HL-60 (cell line): Measurements from ENCODE around the gene RILPL1.

Experiments
- CTCF ChIP-seq: IDR thresholded peaks from one replicate; pipeline ENCODE4 v1.5.1; 2011; ENCODE audit warnings: low read length, control low read depth, inconsistent platforms; ENCODE audit not compliant: insufficient read depth
- GABPA ChIP-seq: IDR thresholded peaks from 2 replicates; pipeline ENCODE4 v1.6.1; 2012; ENCODE audit warnings: low read depth
- POLR2AphosphoS5 ChIP-seq: IDR thresholded peaks from 2 replicates; pipeline ENCODE4 v1.6.1; 2012; ENCODE audit warnings: low read depth

DNA sequence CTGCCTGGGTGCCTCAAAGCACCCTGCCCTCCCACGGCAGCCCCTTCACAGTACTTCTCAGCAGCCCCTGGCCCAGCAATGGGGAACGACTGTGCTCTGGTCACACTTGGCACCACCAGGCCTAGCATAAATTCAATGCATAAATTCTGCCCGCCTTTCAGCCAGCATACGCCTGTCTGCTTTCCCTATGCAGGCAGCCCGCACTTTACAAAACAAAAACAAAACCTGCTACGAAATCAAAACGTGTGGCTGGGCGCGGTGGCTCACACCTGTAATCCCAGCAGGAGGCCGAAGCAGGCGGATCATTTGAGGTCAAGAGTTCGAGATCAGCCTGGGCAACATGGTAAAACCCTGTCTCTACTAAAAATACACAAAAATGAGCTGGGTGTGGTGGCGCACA is 42.0 kb downstream of the RILPL1 start:
- no peak for TF ChIP-seq CTCF
- no peak for TF ChIP-seq POLR2AphosphoS5
- no peak for TF ChIP-seq GABPA
